ENCODE results near the gene RAP1A.

GRCh38 chr1:111571987-111572386 lies 47.6 kb upstream of the RAP1A start:
- no peak for TF ChIP-seq ETV6 (CRISPR knock-in tag; IDR thresholded peaks at IDR 0.05)
- no peak for TF ChIP-seq ZNF263 (CRISPR knock-in tag; IDR thresholded peaks at IDR 0.05; ENCODE audit: low read depth)
- TF ChIP-seq, protein P1, sequence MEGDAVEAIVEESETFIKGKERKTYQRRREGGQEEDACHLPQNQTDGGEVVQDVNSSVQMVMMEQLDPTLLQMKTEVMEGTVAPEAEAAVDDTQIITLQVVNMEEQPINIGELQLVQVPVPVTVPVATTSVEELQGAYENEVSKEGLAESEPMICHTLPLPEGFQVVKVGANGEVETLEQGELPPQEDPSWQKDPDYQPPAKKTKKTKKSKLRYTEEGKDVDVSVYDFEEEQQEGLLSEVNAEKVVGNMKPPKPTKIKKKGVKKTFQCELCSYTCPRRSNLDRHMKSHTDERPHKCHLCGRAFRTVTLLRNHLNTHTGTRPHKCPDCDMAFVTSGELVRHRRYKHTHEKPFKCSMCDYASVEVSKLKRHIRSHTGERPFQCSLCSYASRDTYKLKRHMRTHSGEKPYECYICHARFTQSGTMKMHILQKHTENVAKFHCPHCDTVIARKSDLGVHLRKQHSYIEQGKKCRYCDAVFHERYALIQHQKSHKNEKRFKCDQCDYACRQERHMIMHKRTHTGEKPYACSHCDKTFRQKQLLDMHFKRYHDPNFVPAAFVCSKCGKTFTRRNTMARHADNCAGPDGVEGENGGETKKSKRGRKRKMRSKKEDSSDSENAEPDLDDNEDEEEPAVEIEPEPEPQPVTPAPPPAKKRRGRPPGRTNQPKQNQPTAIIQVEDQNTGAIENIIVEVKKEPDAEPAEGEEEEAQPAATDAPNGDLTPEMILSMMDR (IDR thresholded peaks at IDR 0.05) = no peak
- no peak for TF ChIP-seq CBFB (CRISPR knock-in tag; IDR thresholded peaks at IDR 0.05; ENCODE audit: low read depth)
